Fibroblast of lung (primary cell): ENCODE results near the gene NUDT13. TPM values are rescaled to one million over a fixed set of nuclear protein-coding genes. Genes with fewer than 3 reads are reported as not detected.

ENCODE experiments used
- DNase-seq, 2 donors: peaks; one replicate each; pipeline versions ENCODE4 v3.0.0 to v3.0.0-alpha.2; 2010; ENCODE audit warnings: low read depth in 2 of 2
- H2AFZ ChIP-seq: 2 replicates; pipeline ENCODE4 v1.5.1; 2012; ENCODE audit warnings: low read length, control low read depth, inconsistent platforms
- H3K27ac ChIP-seq: 2 replicates; pipeline ENCODE4 v1.5.1; 2011; ENCODE audit warnings: low read length, control low read depth; ENCODE audit not compliant: insufficient read depth
- H3K27me3 ChIP-seq: 2 replicates; pipeline ENCODE4 v1.5.1; 2011; ENCODE audit warnings: mild to moderate bottlenecking, low read length; ENCODE audit not compliant: control insufficient read depth, insufficient read depth
- H3K36me3 ChIP-seq: 2 replicates; pipeline ENCODE4 v1.5.1; 2011; ENCODE audit warnings: low read length; ENCODE audit not compliant: control insufficient read depth, insufficient read depth
- H3K4me1 ChIP-seq: 2 replicates; pipeline ENCODE4 v1.5.1; 2011; ENCODE audit warnings: low read length; ENCODE audit not compliant: control insufficient read depth, insufficient read depth; ENCODE audit errors: extremely low read depth
- H3K4me2 ChIP-seq: 2 replicates; pipeline ENCODE4 v1.5.1; 2011; ENCODE audit warnings: low read length, control low read depth; ENCODE audit not compliant: insufficient read depth; ENCODE audit errors: extremely low read depth
- H3K4me3 ChIP-seq, 4 experiments: fragments of 200-600 bp in 1 of 4; sonication (generic) in 1 of 4; replicated peaks in 1 of 4; 2 replicates each; pipeline ENCODE4 v1.5.1; 2011 to 2016; ENCODE audit warnings: low read length in 4 of 4, low read depth in 3 of 4, mild to moderate bottlenecking in 3 of 4, control low read depth in 2 of 4, inconsistent platforms in 1 of 4, mixed read lengths in 1 of 4; ENCODE audit not compliant: insufficient read depth in 1 of 4; ENCODE audit errors: control extremely low read depth in 1 of 4
- H3K79me2 ChIP-seq: 2 replicates; pipeline ENCODE4 v1.5.1; 2012; ENCODE audit warnings: mild to moderate bottlenecking, low read length, inconsistent platforms; ENCODE audit not compliant: control insufficient read depth, insufficient read depth
- H3K9ac ChIP-seq: 2 replicates; pipeline ENCODE4 v1.5.1; 2011; ENCODE audit warnings: mild to moderate bottlenecking, low read length, control low read depth; ENCODE audit not compliant: insufficient read depth
- H3K9me3 ChIP-seq: 2 replicates; pipeline ENCODE4 v1.5.1; 2012; ENCODE audit warnings: low read depth, low read length; ENCODE audit not compliant: control insufficient read depth, insufficient read depth
- H4K20me1 ChIP-seq: 2 replicates; pipeline ENCODE4 v1.5.1; 2011; ENCODE audit warnings: low read length; ENCODE audit not compliant: control insufficient read depth, insufficient read depth; ENCODE audit errors: extremely low read depth
- CTCF ChIP-seq, 2 donors: IDR thresholded peaks in 1 of 2; conservative IDR thresholded peaks in 1 of 2; 1 replicate in 1 of 2; 2 replicates in 1 of 2; pipeline ENCODE4 v1.5.1; 2011 to 2012; ENCODE audit warnings: low read length in 2 of 2, control low read depth in 1 of 2, inconsistent platforms in 1 of 2, low read depth in 1 of 2, mild to moderate bottlenecking in 1 of 2
- EZH2 ChIP-seq: IDR thresholded peaks from 2 replicates; pipeline ENCODE4 v1.5.1; 2012; ENCODE audit warnings: low read length, control low read depth, mild to moderate bottlenecking; ENCODE audit errors: missing control alignments
- polyA plus RNA-seq, 2 donors: library from polyadenylated mRNA; depleted of rRNA in 1 of 2; stranded (reverse) in 1 of 2; unstranded in 1 of 2; fragments of >200 nt; gene quantifications; 2 replicates each; pipeline ENCODE4 v1.2.1, GENCODE V29; 2011 to 2012; ENCODE audit warnings: missing spikeins in 1 of 2
- total RNA-seq: library from RNA; depleted of rRNA; stranded (reverse); fragments of >200 nt; gene quantifications from 2 replicates; pipeline ENCODE4 v1.2.1, GENCODE V29; 2014

Gene NUDT13
- total and polyA plus RNA-seq, 2 donors (not counting 1 experiment from before 2014, with no cell fraction given) = 1.8 to 2.1 TPM

- no peaks in the 10 kb centered on the region for H3K27me3 ChIP-seq
- no peak overlapping the region for H3K4me2 ChIP-seq
- no peaks in the 10 kb centered on the region for H3K9me3 ChIP-seq
- H3K4me1 ChIP-seq = no peaks in the 10 kb centered on the region
- DNase-seq = no peak
- TF ChIP-seq CTCF (conservative IDR thresholded peaks at IDR 0.05 in 1 of 2, IDR thresholded peaks at IDR 0.05 in 1 of 2; ENCODE audit: low read depth in 1 of 2, low read length in 2 of 2) (no peak), EZH2 (no peak)
- H4K20me1 ChIP-seq = no peaks in the 10 kb centered on the region
- H3K36me3 ChIP-seq = no peaks in the 10 kb centered on the region
- H3K4me3 ChIP-seq = no peak overlapping the region
- H3K79me2 ChIP-seq = peaks cover 2% of the 10 kb centered on the region
- no peak overlapping the region for H2AFZ ChIP-seq
- H3K9ac ChIP-seq = no peak overlapping the region
- H3K27ac ChIP-seq = no peak overlapping the region
These were observed 64.1 kb downstream of the NUDT13 start for GRCh38 chr10:73174148-73174925.

Other genes with a start within 250 kb of the NUDT13 start
- under 0.01 TPM in 1 of 2 replicates, not detected in the other for gene OIT3, start 216.7 kb upstream of the NUDT13 start, total RNA-seq
- gene OIT3, start 216.7 kb upstream of the NUDT13 start, polyA plus RNA-seq = 0.02 TPM in 1 of 2 replicates, not detected in the other
- gene PLA2G12B, start 155.6 kb upstream of the NUDT13 start, total RNA-seq = not detected in 2 replicates
- not detected in 2 replicates for gene PLA2G12B, start 155.6 kb upstream of the NUDT13 start, polyA plus RNA-seq
- gene P4HA1, start 13.6 kb upstream of the NUDT13 start, total RNA-seq = 147 and 179 TPM in 2 replicates
- gene P4HA1, start 13.6 kb upstream of the NUDT13 start, polyA plus RNA-seq = 89.1 and 226 TPM in 2 replicates
- gene ECD, start 57.6 kb downstream of the NUDT13 start, total RNA-seq = 18.2 and 22.0 TPM in 2 replicates
- 40.9 and 45.4 TPM in 2 replicates for gene ECD, start 57.6 kb downstream of the NUDT13 start, polyA plus RNA-seq
- 35.4 and 44.9 TPM in 2 replicates for gene FAM149B1, start 57.7 kb downstream of the NUDT13 start, total RNA-seq
- 22.8 and 38.9 TPM in 2 replicates for gene FAM149B1, start 57.7 kb downstream of the NUDT13 start, polyA plus RNA-seq
- gene DNAJC9, start 136.8 kb downstream of the NUDT13 start, total RNA-seq = 14.5 and 20.3 TPM in 2 replicates
- 16.3 and 31.4 TPM in 2 replicates for gene DNAJC9, start 136.8 kb downstream of the NUDT13 start, polyA plus RNA-seq
- 58.3 and 62.3 TPM in 2 replicates for gene MRPS16, start 142.2 kb downstream of the NUDT13 start, total RNA-seq
- gene MRPS16, start 142.2 kb downstream of the NUDT13 start, polyA plus RNA-seq = 59.4 and 76.2 TPM in 2 replicates
- 1.0 and 1.3 TPM in 2 replicates for gene CFAP70, start 248.4 kb downstream of the NUDT13 start, total RNA-seq
- gene CFAP70, start 248.4 kb downstream of the NUDT13 start, polyA plus RNA-seq = 0.18 and 0.19 TPM in 2 replicates